ENCODE results near the gene DLG2.
"Not testable (repeated sequence)": the region's sequence is repeated elsewhere in the genome, so short reads cannot be mapped to it uniquely, and the experiment has no call there.

Gene DLG2

DNA sequence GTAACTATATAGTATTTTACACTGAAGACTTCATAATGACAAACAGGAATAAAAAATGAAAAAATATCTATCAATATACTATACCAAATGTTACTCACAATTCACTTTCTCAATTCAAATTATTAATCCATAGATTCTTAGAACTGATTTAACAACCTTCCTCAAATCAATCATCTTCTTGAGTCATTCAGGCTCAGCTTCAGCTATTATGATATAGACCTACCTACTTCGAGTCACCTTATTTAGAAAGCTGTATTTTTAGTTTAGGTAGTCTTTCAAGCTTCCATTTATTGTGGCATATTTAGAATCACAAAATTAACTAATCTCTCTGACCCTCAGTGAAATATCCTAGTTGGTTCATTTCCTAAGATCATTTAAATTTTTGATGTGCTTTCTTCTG, 29.6 kb upstream of the DLG2 start:
- in situ Hi-C loops (cut with HindIII; ENCODE audit: low sequenced_read_pairs) = no loop called here
- TF ChIP-seq, protein P1, sequence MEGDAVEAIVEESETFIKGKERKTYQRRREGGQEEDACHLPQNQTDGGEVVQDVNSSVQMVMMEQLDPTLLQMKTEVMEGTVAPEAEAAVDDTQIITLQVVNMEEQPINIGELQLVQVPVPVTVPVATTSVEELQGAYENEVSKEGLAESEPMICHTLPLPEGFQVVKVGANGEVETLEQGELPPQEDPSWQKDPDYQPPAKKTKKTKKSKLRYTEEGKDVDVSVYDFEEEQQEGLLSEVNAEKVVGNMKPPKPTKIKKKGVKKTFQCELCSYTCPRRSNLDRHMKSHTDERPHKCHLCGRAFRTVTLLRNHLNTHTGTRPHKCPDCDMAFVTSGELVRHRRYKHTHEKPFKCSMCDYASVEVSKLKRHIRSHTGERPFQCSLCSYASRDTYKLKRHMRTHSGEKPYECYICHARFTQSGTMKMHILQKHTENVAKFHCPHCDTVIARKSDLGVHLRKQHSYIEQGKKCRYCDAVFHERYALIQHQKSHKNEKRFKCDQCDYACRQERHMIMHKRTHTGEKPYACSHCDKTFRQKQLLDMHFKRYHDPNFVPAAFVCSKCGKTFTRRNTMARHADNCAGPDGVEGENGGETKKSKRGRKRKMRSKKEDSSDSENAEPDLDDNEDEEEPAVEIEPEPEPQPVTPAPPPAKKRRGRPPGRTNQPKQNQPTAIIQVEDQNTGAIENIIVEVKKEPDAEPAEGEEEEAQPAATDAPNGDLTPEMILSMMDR (IDR thresholded peaks at IDR 0.05; ENCODE audit: low read depth, low read length) = no peak
- no peak for DNase-seq (ENCODE audit: low read depth, low spot score)
- no peak overlapping the region for H3K4me3 ChIP-seq (ENCODE audit: low read depth, low read length)

GRCh38 chr11:85654343-85654742, 27.2 kb upstream of the DLG2 start:
- in situ Hi-C loops (cut with HindIII; ENCODE audit: low sequenced_read_pairs); H3K4me3 ChIP-seq (ENCODE audit: low read depth, low read length); DNase-seq (ENCODE audit: low read depth, low spot score): not testable (repeated sequence)

DNA sequence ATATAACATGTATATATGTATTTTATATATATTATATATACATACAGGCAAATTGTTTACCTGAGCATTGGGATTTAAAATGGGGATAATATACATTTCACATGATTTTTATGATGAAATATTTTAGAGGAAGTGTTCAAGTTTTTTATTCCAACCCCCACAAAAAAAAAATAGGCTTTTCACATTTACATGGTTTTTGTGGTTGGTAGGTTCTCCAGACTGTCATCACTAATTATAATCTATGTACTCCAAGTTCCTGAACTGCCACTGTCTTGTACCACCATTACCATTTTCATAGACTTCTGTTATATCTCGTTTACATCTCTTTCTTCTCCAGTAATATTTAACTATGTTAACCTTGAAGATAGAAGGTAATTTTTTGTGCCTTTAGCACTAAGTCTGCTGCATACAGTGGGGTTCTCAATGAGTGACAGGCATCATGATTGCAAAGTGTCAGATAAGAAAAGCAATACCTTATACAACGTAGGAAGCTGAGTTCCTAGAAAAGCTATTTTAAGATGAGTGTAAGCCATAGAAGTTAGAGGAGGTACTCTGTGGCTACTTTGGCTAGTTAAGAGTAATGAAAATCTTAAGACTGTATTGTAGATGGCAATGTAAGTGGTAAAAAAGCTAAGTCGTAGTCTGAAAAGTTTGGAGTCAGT, 25.8 kb upstream of the DLG2 start:
- DNase-seq (ENCODE audit: low read depth, low spot score) = no peak
- in situ Hi-C loops (cut with HindIII; ENCODE audit: low sequenced_read_pairs) = no loop called here
- no peak overlapping the region for H3K4me3 ChIP-seq (ENCODE audit: low read depth, low read length)
- TF ChIP-seq, protein P1 (IDR thresholded peaks at IDR 0.05; ENCODE audit: low read depth, low read length) = no peak

GRCh38 chr11:85651118-85651517, 24.0 kb upstream of the DLG2 start:
- in situ Hi-C loops (cut with HindIII; ENCODE audit: low sequenced_read_pairs) = no loop called here

GRCh38 chr11:85647604-85648299, 20.6 kb upstream of the DLG2 start, which contains the start of gene TMEM126A:
Gene TMEM126A, plus strand, starts transcription at chr11:85647967. Its CDS starts 2,289 bp downstream, at chr11:85650256.
- H3K4me3 ChIP-seq (ENCODE audit: low read depth, low read length) = peak within 1 kb of the TSS; percentile 76
- DNase-seq (ENCODE audit: low read depth, low spot score) = peak; percentile 84
- in situ Hi-C loops (cut with HindIII; ENCODE audit: low sequenced_read_pairs) = no loop called here
- TF ChIP-seq, protein P1 (IDR thresholded peaks at IDR 0.05; ENCODE audit: low read depth, low read length) = no peak

More at GRCh38 chr11:85651118-85651517, 24.0 kb upstream of the DLG2 start:
- TF ChIP-seq, protein P1 (IDR thresholded peaks at IDR 0.05; ENCODE audit: low read depth, low read length) = no peak
- no peak for DNase-seq (ENCODE audit: low read depth, low spot score)
- no peak overlapping the region for H3K4me3 ChIP-seq (ENCODE audit: low read depth, low read length)

GRCh38 chr11:85647078-85647477, 19.9 kb upstream of the DLG2 start:
- TF ChIP-seq, protein P1 (IDR thresholded peaks at IDR 0.05; ENCODE audit: low read depth, low read length) = no peak
- peak overlapping the region; percentile 76 for H3K4me3 ChIP-seq (ENCODE audit: low read depth, low read length)
- no peak for DNase-seq (ENCODE audit: low read depth, low spot score)
- in situ Hi-C loops (cut with HindIII; ENCODE audit: low sequenced_read_pairs) = no loop called here

DNA sequence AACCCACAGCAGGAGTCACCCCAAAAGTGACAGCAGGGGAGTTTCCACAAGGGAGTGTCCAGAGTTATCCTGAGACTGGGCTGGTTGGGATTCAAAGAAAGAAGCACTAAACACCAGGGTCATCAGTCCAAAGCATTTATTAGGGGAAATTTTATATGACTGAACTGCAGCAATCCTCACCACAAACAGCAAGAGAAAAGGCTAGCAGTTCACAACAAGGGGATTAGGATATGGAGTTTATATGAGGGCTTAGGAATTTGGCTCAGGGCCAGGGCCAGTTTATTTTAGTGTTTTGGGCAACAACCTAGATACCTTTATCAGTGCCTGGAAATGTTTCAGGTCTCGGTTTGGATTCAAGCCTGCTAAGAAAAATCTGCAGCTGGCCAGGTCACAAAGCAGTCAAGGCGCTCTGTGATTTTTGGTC, 16.1 kb upstream of the DLG2 start:
- DNase-seq (ENCODE audit: low read depth, low spot score) = no peak
- no peak overlapping the region for H3K4me3 ChIP-seq (ENCODE audit: low read depth, low read length)
- in situ Hi-C loops (cut with HindIII; ENCODE audit: low sequenced_read_pairs) = no loop called here
- TF ChIP-seq, protein P1 (IDR thresholded peaks at IDR 0.05; ENCODE audit: low read depth, low read length) = no peak

Data from astrocyte of the spinal cord (primary cell).